Activated naive CD4-positive, alpha-beta T cell treated with anti-CD3 and anti-CD28 coated beads, Interleukin-2, amount 10 ng/mL, durations not matched to agents 7 days and 5 days (primary cell): ENCODE measurements around the gene TFDP1.
A peak's percentile ranks its signal among the peaks of the same experiment; 100 is the strongest.
"Not testable (repeated sequence)": the region's sequence is repeated elsewhere in the genome, so short reads cannot be mapped to it uniquely, and the experiment has no call there.

ENCODE experiments used
- CTCF ChIA-PET: fragments of 350-600 bp; sonication (Branson Sonifier 250); formaldehyde crosslinking; loops from one replicate; lab custom pipeline; 2021; ENCODE audit warnings: antibody characterized with exemption; lab: Charles Lee
- DNase-seq: peaks from one replicate; pipeline ENCODE4 v3.0.0-alpha.2; 2020
- H3K27ac Mint-ChIP-seq: one replicate; pipeline ENCODE4 v1.8.0; 2021; ENCODE audit warnings: mild to moderate bottlenecking, moderate library complexity, mixed read lengths
- H3K27me3 Mint-ChIP-seq: one replicate; pipeline ENCODE4 v1.8.0; 2021; ENCODE audit warnings: mild to moderate bottlenecking, mixed read lengths
- H3K36me3 Mint-ChIP-seq: one replicate; pipeline ENCODE4 v1.8.0; 2021; ENCODE audit warnings: mixed read lengths
- H3K4me1 Mint-ChIP-seq: one replicate; pipeline ENCODE4 v1.8.0; 2021; ENCODE audit warnings: mixed read lengths
- H3K4me3 Mint-ChIP-seq: one replicate; pipeline ENCODE4 v1.8.0; 2021; ENCODE audit warnings: mild to moderate bottlenecking, moderate library complexity, mixed read lengths
- H3K9me3 Mint-ChIP-seq: one replicate; pipeline ENCODE4 v1.8.0; 2021; ENCODE audit warnings: mixed read lengths

Gene TFDP1

GRCh38 chr13:113591750-113592149 lies 7.2 kb downstream of the TFDP1 start:
- CTCF ChIA-PET = no interaction called here
- Mint-ChIP-seq H3K27ac (no peak overlapping the region), H3K27me3 (no peaks in the 10 kb centered on the region), H3K4me3 (no peak overlapping the region), H3K9me3 (peaks cover 7% of the 10 kb centered on the region), H3K4me1 (peaks cover 30% of the 10 kb centered on the region), H3K36me3 (peaks cover 64% of the 10 kb centered on the region)
- no peak for DNase-seq

- H3K36me3 Mint-ChIP-seq = peaks cover 65% of the 10 kb centered on the region
- no peak overlapping the region for H3K27ac Mint-ChIP-seq
- CTCF ChIA-PET = no interaction called here
- DNase-seq = no peak
- no peak overlapping the region for H3K4me3 Mint-ChIP-seq
- peaks cover 7% of the 10 kb centered on the region for H3K9me3 Mint-ChIP-seq
- H3K4me1 Mint-ChIP-seq = peaks cover 21% of the 10 kb centered on the region
- no peaks in the 10 kb centered on the region for H3K27me3 Mint-ChIP-seq
Measured at GRCh38 chr13:113592571-113592970, 8.0 kb downstream of the TFDP1 start.

- H3K9me3 Mint-ChIP-seq, H3K27ac Mint-ChIP-seq, CTCF ChIA-PET, H3K27me3 Mint-ChIP-seq, H3K4me1 Mint-ChIP-seq, H3K4me3 Mint-ChIP-seq: not testable (repeated sequence)
- H3K36me3 Mint-ChIP-seq = peaks cover 64% of the 10 kb centered on the region
- peak; percentile 18 for DNase-seq
Measured at GRCh38 chr13:113594066-113594821, 9.7 kb downstream of the TFDP1 start.

- H3K27ac Mint-ChIP-seq = no peak overlapping the region
- peaks cover 6% of the 10 kb centered on the region for H3K4me1 Mint-ChIP-seq
- no peak for DNase-seq
- peaks cover 14% of the 10 kb centered on the region for H3K9me3 Mint-ChIP-seq
- peaks cover 67% of the 10 kb centered on the region for H3K36me3 Mint-ChIP-seq
- H3K4me3 Mint-ChIP-seq = no peak overlapping the region
- no peaks in the 10 kb centered on the region for H3K27me3 Mint-ChIP-seq
- CTCF ChIA-PET = no interaction called here
Measured at GRCh38 chr13:113595131-113595530, 10.6 kb downstream of the TFDP1 start.

GRCh38 chr13:113596321-113597200 lies 12.0 kb downstream of the TFDP1 start:
- DNase-seq = no peak
- H3K36me3 Mint-ChIP-seq = peaks cover 66% of the 10 kb centered on the region
- no peak overlapping the region for H3K4me3 Mint-ChIP-seq
- peaks cover 3% of the 10 kb centered on the region for H3K4me1 Mint-ChIP-seq
- CTCF ChIA-PET = no interaction called here
- no peaks in the 10 kb centered on the region for H3K27me3 Mint-ChIP-seq
- peaks cover 13% of the 10 kb centered on the region for H3K9me3 Mint-ChIP-seq
- H3K27ac Mint-ChIP-seq = no peak overlapping the region

GRCh38 chr13:113597391-113598080 lies 13.0 kb downstream of the TFDP1 start:
- H3K36me3 Mint-ChIP-seq = peaks cover 61% of the 10 kb centered on the region
- no peak overlapping the region for H3K27ac Mint-ChIP-seq
- H3K4me3 Mint-ChIP-seq = no peak overlapping the region
- peaks cover 5% of the 10 kb centered on the region for H3K4me1 Mint-ChIP-seq
- DNase-seq = no peak
- peaks cover 10% of the 10 kb centered on the region for H3K9me3 Mint-ChIP-seq
- CTCF ChIA-PET = no interaction called here
- H3K27me3 Mint-ChIP-seq = no peaks in the 10 kb centered on the region

GRCh38 chr13:113598081-113598410 lies 13.5 kb downstream of the TFDP1 start:
- peaks cover 5% of the 10 kb centered on the region for H3K4me1 Mint-ChIP-seq
- peaks cover 10% of the 10 kb centered on the region for H3K9me3 Mint-ChIP-seq
- CTCF ChIA-PET = no interaction called here
- H3K27ac Mint-ChIP-seq = no peak overlapping the region
- H3K36me3 Mint-ChIP-seq = peaks cover 58% of the 10 kb centered on the region
- H3K4me3 Mint-ChIP-seq = no peak overlapping the region
- DNase-seq = no peak
- H3K27me3 Mint-ChIP-seq = no peaks in the 10 kb centered on the region

- Mint-ChIP-seq H3K9me3 (peaks cover 10% of the 10 kb centered on the region), H3K27ac (no peak overlapping the region), H3K4me3 (no peak overlapping the region), H3K27me3 (no peaks in the 10 kb centered on the region), H3K36me3 (peaks cover 58% of the 10 kb centered on the region), H3K4me1 (peaks cover 5% of the 10 kb centered on the region)
- DNase-seq = peak; percentile 18
- CTCF ChIA-PET = no interaction called here
Measured at GRCh38 chr13:113598481-113598880, 13.9 kb downstream of the TFDP1 start.

- Mint-ChIP-seq H3K27me3 (no peaks in the 10 kb centered on the region), H3K9me3 (peaks cover 10% of the 10 kb centered on the region), H3K4me1 (peaks cover 5% of the 10 kb centered on the region), H3K27ac (no peak overlapping the region), H3K36me3 (peaks cover 58% of the 10 kb centered on the region), H3K4me3 (no peak overlapping the region)
- CTCF ChIA-PET = no interaction called here
- peak; percentile 12 for DNase-seq
Measured at GRCh38 chr13:113599391-113599790, 14.8 kb downstream of the TFDP1 start.

- H3K27me3 Mint-ChIP-seq = no peaks in the 10 kb centered on the region
- H3K4me3 Mint-ChIP-seq = no peak overlapping the region
- H3K36me3 Mint-ChIP-seq = peaks cover 48% of the 10 kb centered on the region
- no peak for DNase-seq
- CTCF ChIA-PET = no interaction called here
- H3K9me3 Mint-ChIP-seq = peaks cover 8% of the 10 kb centered on the region
- peaks cover 14% of the 10 kb centered on the region for H3K4me1 Mint-ChIP-seq
- no peak overlapping the region for H3K27ac Mint-ChIP-seq
Measured at GRCh38 chr13:113601166-113602070, 16.9 kb downstream of the TFDP1 start.

- peaks cover 44% of the 10 kb centered on the region for H3K36me3 Mint-ChIP-seq
- H3K27me3 Mint-ChIP-seq = no peaks in the 10 kb centered on the region
- CTCF ChIA-PET = no interaction called here
- no peak overlapping the region for H3K4me3 Mint-ChIP-seq
- H3K4me1 Mint-ChIP-seq = peaks cover 16% of the 10 kb centered on the region
- peaks cover 8% of the 10 kb centered on the region for H3K9me3 Mint-ChIP-seq
- no peak for DNase-seq
- peak overlapping the region; percentile 55 for H3K27ac Mint-ChIP-seq
Measured at GRCh38 chr13:113602291-113602988, 17.9 kb downstream of the TFDP1 start.

GRCh38 chr13:113603116-113603710 lies 18.7 kb downstream of the TFDP1 start:
- no peak for DNase-seq
- Mint-ChIP-seq H3K4me1 (peaks cover 16% of the 10 kb centered on the region), H3K9me3 (peaks cover 8% of the 10 kb centered on the region), H3K27ac (no peak overlapping the region), H3K27me3 (no peaks in the 10 kb centered on the region), H3K4me3 (no peak overlapping the region), H3K36me3 (peaks cover 37% of the 10 kb centered on the region)
- CTCF ChIA-PET = interaction anchor here (0.7 kb wide), 1 partner anchor 344 kb away, joined by 3 read pairs; no protein-coding TSS in a partner anchor

GRCh38 chr13:113604186-113604585 lies 19.6 kb downstream of the TFDP1 start:
- no peak for DNase-seq
- CTCF ChIA-PET = interaction anchor here (0.7 kb wide), 1 partner anchor 343 kb away, joined by 3 read pairs; no protein-coding TSS in a partner anchor
- H3K27me3 Mint-ChIP-seq = no peaks in the 10 kb centered on the region
- H3K4me3 Mint-ChIP-seq = no peak overlapping the region
- H3K27ac Mint-ChIP-seq = no peak overlapping the region
- H3K9me3 Mint-ChIP-seq = peaks cover 8% of the 10 kb centered on the region
- H3K4me1 Mint-ChIP-seq = peaks cover 16% of the 10 kb centered on the region
- H3K36me3 Mint-ChIP-seq = peaks cover 34% of the 10 kb centered on the region
